GM23248 (cell line): ENCODE results near the gene SLC4A8.

ENCODE experiments used
- EZH2 ChIP-seq: fragments of 200-600 bp; sonication (generic); IDR thresholded peaks from 2 replicates; pipeline ENCODE4 v1.6.1; 2018; ENCODE audit warnings: antibody characterized with exemption, mild to moderate bottlenecking; ENCODE audit not compliant: insufficient read depth, poor library complexity, severe bottlenecking
- EZH2phosphoT487 ChIP-seq: fragments of 200-600 bp; sonication (generic); IDR thresholded peaks from 2 replicates; pipeline ENCODE4 v1.6.1; 2018; ENCODE audit warnings: antibody characterized with exemption, moderate library complexity, mild to moderate bottlenecking, low read depth; ENCODE audit not compliant: insufficient read depth

- TF ChIP-seq EZH2 (no peak), EZH2phosphoT487 (no peak)
These were observed 106.8 kb downstream of the SLC4A8 start for GRCh38 chr12:51531284-51531977.
